Thyroid gland (tissue), 4 donors: ENCODE measurements around the gene LRRC37A. TPM values are rescaled to one million over a fixed set of nuclear protein-coding genes. Genes with fewer than 3 reads are reported as not detected.
"Not testable (repeated sequence)": the region's sequence is repeated elsewhere in the genome, so short reads cannot be mapped to it uniquely, and the experiment has no call there.

Source experiments
- DNase-seq, 2 donors: peaks; one replicate each; pipeline ENCODE4 v3.0.0-alpha.2; 2019
- H3K27ac ChIP-seq, 3 donors: fragments of 200-600 bp; sonication (generic); 1 replicate in 2 of 3; 2 replicates in 1 of 3; pipeline ENCODE4 v1.5.1; 2016 to 2019; ENCODE audit warnings: mild to moderate bottlenecking in 1 of 3, moderate library complexity in 1 of 3
- H3K27me3 ChIP-seq: fragments of 200-600 bp; sonication (generic); one replicate; pipeline ENCODE4 v1.5.1; 2019
- H3K36me3 ChIP-seq, 2 donors: fragments of 200-600 bp; sonication (generic); one replicate each; pipeline ENCODE4 v1.5.1; 2016 to 2019
- H3K4me1 ChIP-seq, 2 donors: fragments of 200-600 bp; sonication (generic); one replicate each; pipeline ENCODE4 v1.5.1; 2017 to 2019
- H3K4me3 ChIP-seq, 3 donors: fragments of 200-600 bp; sonication (generic); replicated peaks in 1 of 3; 1 replicate in 2 of 3; 2 replicates in 1 of 3; pipeline ENCODE4 v1.5.1; 2016; ENCODE audit warnings: mild to moderate bottlenecking in 1 of 3
- H3K9me3 ChIP-seq: fragments of 200-600 bp; sonication (generic); one replicate; pipeline ENCODE4 v1.5.1; 2017
- CTCF ChIP-seq, 6 experiments: fragments of 200-600 bp in 3 of 6; fragments of 450-650 bp in 3 of 6; sonication (generic) in 3 of 6; IDR thresholded peaks; one replicate each; pipeline ENCODE4 v1.5.1; 2016 to 2019; ENCODE audit warnings: antibody characterized with exemption in 6 of 6, mild to moderate bottlenecking in 2 of 6, inconsistent platforms in 1 of 6, moderate library complexity in 1 of 6
- POLR2A ChIP-seq, 2 donors: fragments of 450-650 bp; IDR thresholded peaks; one replicate each; pipeline ENCODE4 v1.6.1; 2017; ENCODE audit warnings: antibody characterized with exemption in 2 of 2, mild to moderate bottlenecking in 2 of 2, moderate library complexity in 1 of 2
- WGBS, 2 donors: methylation state at CpG; one replicate each; pipeline ENCODE4 v1.1.5; 2017; 5-methylcytosine and 5-hydroxymethylcytosine counted together
- intact Hi-C: fragments of 100-400 bp; cut with DNase I; formaldehyde crosslinking; loops from one replicate; pipeline ENCODE4 v1.15.1; 2023
- total RNA-seq, 4 donors: library from RNA; depleted of rRNA; stranded (reverse); fragments of >200 nt; gene quantifications; one replicate each; pipeline ENCODE4 v1.2.3, GENCODE V29; 2016

Gene LRRC37A
- total RNA-seq, 4 donors from 2014 or later = 1.2 to 2.7 (median 2.4) TPM

- H3K27me3 ChIP-seq = no peaks in the 10 kb centered on the region
- H3K36me3 ChIP-seq = no peaks in the 10 kb centered on the region
- no peak overlapping the region for H3K4me3 ChIP-seq
- no peaks in the 10 kb centered on the region for H3K9me3 ChIP-seq
- intact Hi-C loops = no loop called here
- TF ChIP-seq CTCF (IDR thresholded peaks at IDR 0.05) (no peak), POLR2A (IDR thresholded peaks at IDR 0.05) (no peak)
- no peak overlapping the region for H3K27ac ChIP-seq
- DNase-seq = no peak
- no peaks in the 10 kb centered on the region for H3K4me1 ChIP-seq
- 77 to 79% methylated on average over 6 of the region's 6 CpGs for WGBS, 2 donors
These were observed 21.2 kb upstream of the LRRC37A start for GRCh38 chr17:46273541-46274236.

GRCh38 chr17:46274238-46274637, 20.7 kb upstream of the LRRC37A start:
- TF ChIP-seq POLR2A (IDR thresholded peaks at IDR 0.05) (no peak), CTCF (IDR thresholded peaks at IDR 0.05) (no peak)
- intact Hi-C loops = no loop called here
- 90 to 93% methylated on average over 3 of the region's 3 CpGs for WGBS, 2 donors
- no peak for DNase-seq
- no peaks in the 10 kb centered on the region for H3K9me3 ChIP-seq
- no peaks in the 10 kb centered on the region for H3K4me1 ChIP-seq
- H3K4me3 ChIP-seq = no peak overlapping the region
- H3K27me3 ChIP-seq = no peaks in the 10 kb centered on the region
- no peaks in the 10 kb centered on the region for H3K36me3 ChIP-seq
- H3K27ac ChIP-seq = no peak overlapping the region

GRCh38 chr17:46276728-46277479, 18.0 kb upstream of the LRRC37A start:
- DNase-seq, H3K9me3 ChIP-seq, intact Hi-C loops, H3K27ac ChIP-seq, H3K4me1 ChIP-seq, H3K4me3 ChIP-seq, H3K27me3 ChIP-seq, H3K36me3 ChIP-seq: not testable (repeated sequence)
- WGBS, 2 donors = 65 to 67% methylated on average over 3 of the region's 3 CpGs

GRCh38 chr17:46281336-46281735, 13.6 kb upstream of the LRRC37A start:
- intact Hi-C loops = loop anchor here (10.0 kb wide), 1 partner anchor 277 kb away; no protein-coding TSS in a partner anchor
- DNase-seq, H3K27me3 ChIP-seq, H3K27ac ChIP-seq, H3K4me3 ChIP-seq, H3K9me3 ChIP-seq, H3K4me1 ChIP-seq, H3K36me3 ChIP-seq: not testable (repeated sequence)
- WGBS, 2 donors = 91 to 94% methylated on average over 4 of the region's 4 CpGs

DNA sequence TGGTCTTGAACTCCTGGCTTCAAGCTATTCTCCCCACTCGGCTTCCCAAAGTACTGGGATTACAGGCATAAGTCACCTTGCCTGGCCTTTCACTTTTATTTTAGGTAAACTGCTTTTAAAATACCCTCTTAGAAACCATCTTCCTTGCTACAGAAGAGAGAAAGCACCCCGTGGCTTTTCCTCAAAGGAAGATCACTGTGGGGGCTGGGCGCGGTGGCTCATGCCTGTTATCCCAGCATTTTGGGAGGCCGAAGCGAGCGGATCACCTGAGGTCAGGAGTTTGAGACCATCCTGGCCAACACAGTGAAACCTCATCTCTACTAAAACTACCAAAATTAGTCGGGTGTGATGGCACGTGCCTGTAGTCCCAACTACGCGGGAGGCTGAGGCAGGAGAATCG, 12.3 kb upstream of the LRRC37A start:
- H3K27me3 ChIP-seq, H3K27ac ChIP-seq, H3K4me1 ChIP-seq, DNase-seq, H3K9me3 ChIP-seq, H3K4me3 ChIP-seq, H3K36me3 ChIP-seq: not testable (repeated sequence)
- WGBS, 2 donors = 91 to 95% methylated on average over 8 to 11 of the region's 12 CpGs
- intact Hi-C loops = loop anchor here (10.0 kb wide), 1 partner anchor 278 kb away; no protein-coding TSS in a partner anchor

GRCh38 chr17:46284467-46284866, 10.5 kb upstream of the LRRC37A start:
- H3K4me3 ChIP-seq, H3K4me1 ChIP-seq, H3K27ac ChIP-seq, H3K27me3 ChIP-seq, H3K9me3 ChIP-seq, H3K36me3 ChIP-seq, DNase-seq: not testable (repeated sequence)
- intact Hi-C loops = loop anchor here (10.0 kb wide), 1 partner anchor 280 kb away; no protein-coding TSS in a partner anchor
- WGBS, 2 donors = 92 to 93% methylated on average over 1 of the region's 1 CpG

- DNase-seq, H3K27me3 ChIP-seq, H3K27ac ChIP-seq, H3K4me3 ChIP-seq, H3K36me3 ChIP-seq, H3K9me3 ChIP-seq, H3K4me1 ChIP-seq: not testable (repeated sequence)
- 87 to 94% methylated on average over 2 of the region's 2 CpGs for WGBS, 2 donors
- intact Hi-C loops = loop anchor here (10.0 kb wide), 1 partner anchor 281 kb away; no protein-coding TSS in a partner anchor
These were observed 9.4 kb upstream of the LRRC37A start for GRCh38 chr17:46285500-46285899.
